HepG2 (cell line): ENCODE data around the gene CADM1. TPM values are rescaled to one million over a fixed set of nuclear protein-coding genes. Genes with fewer than 3 reads are reported as not detected.

Experiments
- ATAC-seq: fragments of 200-7000 bp; cut with Tn5 transposase; 3 replicates; pipeline ENCODE4 v1.9.1; 2020; ENCODE audit warnings: mild to moderate bottlenecking, moderate library complexity
- BruUV-seq: library from RNA; stranded (reverse); fragments of 400-500 nt; replicated peaks from 2 replicates; lab custom pipeline; 2021; lab: Mats Ljungman, UMichigan
- CTCF ChIA-PET: fragments of 300-600 bp; formaldehyde crosslinking; extraction: SDS; loops from one replicate; lab custom pipeline; 2021; ENCODE audit warnings: low total read pairs, inconsistent platforms, low intra/inter-chr PET ratio; lab: Yijun Ruan, JAX
- POLR2A ChIA-PET: fragments of 350-600 bp; sonication (Branson Sonifier 250); formaldehyde crosslinking; loops from one replicate; lab custom pipeline; 2020; ENCODE audit warnings: antibody characterized with exemption, inconsistent platforms; lab: Yijun Ruan, JAX
- DNase-seq: peaks from one replicate; pipeline ENCODE4 v3.0.0-alpha.2; 2015; ENCODE audit warnings: low spot score
- FAIRE-seq: peaks from 3 replicates; lab custom pipeline; 2011; peaks lifted over from hg19 to GRCh38; lab: Jason Lieb, UNC
- H2AFZ ChIP-seq: one replicate; pipeline ENCODE4 v1.6.1; 2011; ENCODE audit warnings: low read length, inconsistent platforms
- H3K27ac ChIP-seq: fragments of 300-600 bp; 3 replicates; pipeline ENCODE4 v1.8.0; 2011; ENCODE audit warnings: mixed run types, mild to moderate bottlenecking, mixed read lengths, low read length, inconsistent platforms; ENCODE audit not compliant: insufficient read depth; ENCODE audit errors: extremely low read length
- H3K27me3 ChIP-seq, 2 experiments: fragments of 200-600 bp in 1 of 2; 2 replicates in 1 of 2; 3 replicates in 1 of 2; pipeline versions ENCODE4 v1.6.0 to v1.8.0; 2011; ENCODE audit warnings: low read length in 2 of 2, mild to moderate bottlenecking in 2 of 2, moderate library complexity in 2 of 2, inconsistent platforms in 1 of 2; ENCODE audit not compliant: insufficient read depth in 2 of 2, control insufficient read depth in 1 of 2
- H3K36me3 ChIP-seq, 2 experiments: fragments of 200-600 bp in 1 of 2; replicated peaks in 1 of 2; 2 replicates in 1 of 2; 3 replicates in 1 of 2; pipeline versions ENCODE4 v1.5.1 to v1.8.0; 2011; ENCODE audit warnings: low read length in 2 of 2, inconsistent platforms in 1 of 2; ENCODE audit not compliant: insufficient read depth in 2 of 2, control insufficient read depth in 1 of 2
- H3K4me1 ChIP-seq: 2 replicates; pipeline ENCODE4 v1.5.1; 2012; ENCODE audit warnings: low read length, inconsistent platforms; ENCODE audit not compliant: insufficient read depth
- H3K4me2 ChIP-seq: 2 replicates; pipeline ENCODE4 v1.6.0; 2011; ENCODE audit warnings: low read depth, low read length, inconsistent platforms
- H3K4me3 ChIP-seq, 3 experiments: fragments of 200-600 bp in 1 of 3; sonication (generic), shearing (Covaris generic) in 1 of 3; replicated peaks in 1 of 3; 2 replicates each; pipeline ENCODE4 v1.5.1; 2011 to 2016; ENCODE audit warnings: low read length in 3 of 3, inconsistent platforms in 2 of 3, low read depth in 2 of 3, mild to moderate bottlenecking in 2 of 3, control low read depth in 1 of 3, mixed read lengths in 1 of 3; ENCODE audit not compliant: insufficient read depth in 1 of 3
- H3K79me2 ChIP-seq: one replicate; pipeline ENCODE4 v1.6.1; 2011; ENCODE audit warnings: low read length, inconsistent platforms; ENCODE audit not compliant: insufficient read depth
- H3K9ac ChIP-seq: 2 replicates; pipeline ENCODE4 v1.6.0; 2011; ENCODE audit warnings: mild to moderate bottlenecking, low read depth, low read length, inconsistent platforms; ENCODE audit not compliant: insufficient read depth
- H3K9me3 ChIP-seq: 2 replicates; pipeline ENCODE4 v1.5.1; 2012; ENCODE audit warnings: mild to moderate bottlenecking, low read length
- H4K20me1 ChIP-seq: 2 replicates; pipeline ENCODE4 v1.6.0; 2011; ENCODE audit warnings: inconsistent platforms, mild to moderate bottlenecking, low read length, moderate library complexity; ENCODE audit not compliant: insufficient read depth
- ARID2 ChIP-seq: sonication (generic); formaldehyde crosslinking; IDR thresholded peaks from 2 replicates; pipeline ENCODE4 v1.8.1; 2022; ENCODE audit warnings: mild to moderate bottlenecking, missing genetic modification reagents, borderline replicate concordance
- KLF6 ChIP-seq: IDR thresholded peaks from 2 replicates; pipeline ENCODE4 v1.8.0; 2016; ENCODE audit warnings: missing biosample characterization, missing genetic modification reagents
- NBN ChIP-seq: fragments of 450-650 bp; conservative IDR thresholded peaks from 2 replicates; pipeline ENCODE4 v1.6.1; 2017
- NFKBIZ ChIP-seq: IDR thresholded peaks from 2 replicates; pipeline ENCODE4 v1.6.1; 2018; ENCODE audit warnings: missing genetic modification reagents, missing compliant biosample characterization
- PAWR ChIP-seq: sonication (generic); formaldehyde crosslinking; IDR thresholded peaks from 2 replicates; pipeline ENCODE4 v1.4.0; 2020; ENCODE audit warnings: missing genetic modification reagents, mild to moderate bottlenecking, borderline replicate concordance
- U2AF1 ChIP-seq: fragments of 200-400 bp; formaldehyde crosslinking; optimal IDR thresholded peaks from 2 replicates; pipeline ENCODE3; 2017; ENCODE audit warnings: mild to moderate bottlenecking, low read depth, low read length
- ZBTB10 ChIP-seq: sonication (generic); formaldehyde crosslinking; IDR thresholded peaks from 2 replicates; pipeline ENCODE4 v1.4.0; 2020; ENCODE audit warnings: missing genetic modification reagents, borderline replicate concordance
- ZNF33B ChIP-seq: sonication (generic); formaldehyde crosslinking; IDR thresholded peaks from 2 replicates; pipeline ENCODE4 v1.5.1; 2020; ENCODE audit warnings: mild to moderate bottlenecking, missing genetic modification reagents
- ZNF512 ChIP-seq: sonication (generic); formaldehyde crosslinking; IDR thresholded peaks from 2 replicates; pipeline ENCODE4 v1.4.0; 2020; ENCODE audit warnings: mild to moderate bottlenecking, missing genetic modification reagents
- ZNF713 ChIP-seq: sonication (generic); formaldehyde crosslinking; IDR thresholded peaks from 2 replicates; pipeline ENCODE4 v1.4.0; 2020; ENCODE audit warnings: mild to moderate bottlenecking, missing genetic modification reagents
- ZNF720 ChIP-seq: sonication (generic); formaldehyde crosslinking; IDR thresholded peaks from 2 replicates; pipeline ENCODE4 v1.4.0; 2020; ENCODE audit warnings: missing genetic modification reagents
- WGBS: methylation state at CpG from one replicate; pipeline ENCODE4 v1.1.6; 2017; ENCODE audit warnings: low lambda C conversion rate; 5-methylcytosine and 5-hydroxymethylcytosine counted together
- in situ Hi-C: cut with HindIII; loops from 2 replicates; pipeline ENCODE4 v1.10.0; 2017; ENCODE audit warnings: low pct_unique_long_range_greater_than_20kb; ENCODE audit not compliant: extremely low pct_ligation_motif_present
- intact Hi-C: fragments of 100-400 bp; cut with micrococcal nuclease; formaldehyde crosslinking; loops from one replicate; pipeline ENCODE4 v1.10.0; 2022; ENCODE audit not compliant: unreplicated experiment
- polyA plus RNA-seq, 8 experiments: library from polyadenylated mRNA; depleted of rRNA in 3 of 8; stranded (reverse) in 7 of 8; unstranded in 1 of 8; fragments of >200 nt; fragmentation: Illumina TruSeq in 4 of 8; extraction: Trizol in 4 of 8; gene quantifications; 2 replicates each; pipeline versions ENCODE4 v1.2.1 to v1.2.3, GENCODE V29; 2011 to 2016; ENCODE audit warnings: low read depth in 4 of 8, missing spikeins in 1 of 8, mixed read lengths in 1 of 8; ENCODE audit not compliant: insufficient read depth in 1 of 8
- total RNA-seq, 5 experiments: library from RNA; depleted of rRNA; stranded (reverse); fragments of >200 nt; fragmentation: Illumina TruSeq; extraction: Trizol; gene quantifications; 2 replicates each; pipeline ENCODE4 v1.2.3, GENCODE V29; 2016; ENCODE audit warnings: low read depth in 1 of 5
- TF ChIP-seq, protein P1 (sequence below): sonication (generic); formaldehyde crosslinking; IDR thresholded peaks from 2 replicates; pipeline ENCODE4 v1.5.1; 2020; ENCODE audit warnings: mild to moderate bottlenecking, moderate library complexity, missing genetic modification reagents

The CADM1 gene
- total and polyA plus RNA-seq, 2 of the 13 experiments (the other 11 are each of a cell fraction or from before 2014, with no cell fraction given): 71.3 to 122 TPM

DNA sequence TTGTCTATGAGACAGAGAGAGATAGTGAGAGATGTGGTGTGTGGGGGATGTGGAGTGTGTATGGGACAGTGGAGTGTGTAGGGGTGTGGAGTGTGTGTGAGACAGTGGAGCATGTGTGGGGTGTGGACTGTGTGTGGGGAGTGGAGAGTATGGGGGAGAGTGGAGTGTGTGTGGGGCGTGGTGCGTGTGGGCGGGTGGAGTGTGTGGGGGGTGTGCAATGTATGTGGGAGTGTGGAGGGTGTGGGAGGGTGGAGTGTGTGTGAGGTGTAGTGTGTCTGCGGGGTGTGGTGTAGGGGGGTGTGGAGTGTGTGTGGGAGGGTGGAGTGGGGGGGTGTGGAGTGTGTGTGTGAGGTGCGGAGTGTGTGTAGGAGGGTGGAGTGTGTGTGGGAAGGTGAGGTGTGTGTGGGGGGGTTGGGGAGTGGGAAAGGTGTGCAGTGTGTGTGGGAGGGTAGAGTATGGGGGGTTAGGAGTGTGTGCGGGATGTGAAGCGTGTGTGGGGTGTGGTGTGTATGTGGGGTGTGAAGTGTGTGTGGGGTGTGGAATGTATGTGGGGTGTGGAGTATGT lies 356.9 kb downstream of the CADM1 start:
- DNase-seq: no peak
- no peaks in the 10 kb centered on the region for H4K20me1 ChIP-seq
- H3K4me2 ChIP-seq: no peak overlapping the region
- ChIA-PET POLR2A (no interaction called here), CTCF (no interaction called here)
- H3K9ac ChIP-seq: no peak overlapping the region
- TF ChIP-seq, protein P1, sequence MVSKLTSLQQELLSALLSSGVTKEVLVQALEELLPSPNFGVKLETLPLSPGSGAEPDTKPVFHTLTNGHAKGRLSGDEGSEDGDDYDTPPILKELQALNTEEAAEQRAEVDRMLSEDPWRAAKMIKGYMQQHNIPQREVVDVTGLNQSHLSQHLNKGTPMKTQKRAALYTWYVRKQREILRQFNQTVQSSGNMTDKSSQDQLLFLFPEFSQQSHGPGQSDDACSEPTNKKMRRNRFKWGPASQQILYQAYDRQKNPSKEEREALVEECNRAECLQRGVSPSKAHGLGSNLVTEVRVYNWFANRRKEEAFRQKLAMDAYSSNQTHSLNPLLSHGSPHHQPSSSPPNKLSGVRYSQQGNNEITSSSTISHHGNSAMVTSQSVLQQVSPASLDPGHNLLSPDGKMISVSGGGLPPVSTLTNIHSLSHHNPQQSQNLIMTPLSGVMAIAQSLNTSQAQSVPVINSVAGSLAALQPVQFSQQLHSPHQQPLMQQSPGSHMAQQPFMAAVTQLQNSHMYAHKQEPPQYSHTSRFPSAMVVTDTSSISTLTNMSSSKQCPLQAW (CRISPR knock-in tag): no peak
- TF ChIP-seq NFKBIZ (CRISPR knock-in tag): no peak
- no peak for TF ChIP-seq PAWR
- TF ChIP-seq ZBTB10 (CRISPR knock-in tag): no peak
- no peak for TF ChIP-seq NBN
- no peak for TF ChIP-seq ZNF713 (CRISPR knock-in tag)
- no peak for TF ChIP-seq ZNF720 (CRISPR knock-in tag)
- no peak for TF ChIP-seq ARID2 (CRISPR knock-in tag)
- TF ChIP-seq KLF6 (CRISPR knock-in tag): no peak
- no peak for TF ChIP-seq U2AF1
- no peak for TF ChIP-seq ZNF512 (CRISPR knock-in tag)
- TF ChIP-seq ZNF33B (CRISPR knock-in tag): no peak
- no peaks in the 10 kb centered on the region for H3K9me3 ChIP-seq
- H3K4me3 ChIP-seq: no peak overlapping the region
- in situ Hi-C loops: no loop called here
- no peak for ATAC-seq
- no peak for FAIRE-seq
- H3K27ac ChIP-seq: no peak overlapping the region
- H3K79me2 ChIP-seq: no peaks in the 10 kb centered on the region
- no peaks in the 10 kb centered on the region for H3K4me1 ChIP-seq
- H2AFZ ChIP-seq: no peak overlapping the region
- BruUV-seq: no TSS peak
- intact Hi-C loops: no loop called here
- peaks cover 0 to 5% of the 10 kb centered on the region in 2 experiments; a peak in 2 of 5 replicates for H3K27me3 ChIP-seq
- no peaks in the 10 kb centered on the region for H3K36me3 ChIP-seq
- WGBS: 74% methylated on average over 7 of the region's 7 CpGs
